Stimulated activated CD8-positive, alpha-beta memory T cell treated with anti-CD3 and anti-CD28 coated beads, Interleukin-7, amount 100 ng/mL, for 24 hours (primary cell): ENCODE measurements around the gene ANKRD34C.

ENCODE experiments used
- DNase-seq: peaks from one replicate; pipeline ENCODE4 v3.0.0-alpha.2; 2020; ENCODE audit warnings: low read depth

Gene ANKRD34C

GRCh38 chr15:79282371-79283251, at the start of gene ANKRD34C:
Gene ANKRD34C (plus strand): TSS chr15:79282722. CDS start chr15:79293285, 10,563 bp downstream.
- no peak for DNase-seq

- DNase-seq: no peak
Measured at GRCh38 chr15:79233236-79233635, 49.3 kb upstream of the ANKRD34C start.

GRCh38 chr15:79240036-79240435, 42.5 kb upstream of the ANKRD34C start:
- no peak for DNase-seq

- no peak for DNase-seq
Measured at GRCh38 chr15:79243723-79244122, 38.8 kb upstream of the ANKRD34C start.

GRCh38 chr15:79244876-79245275, 37.6 kb upstream of the ANKRD34C start:
- no peak for DNase-seq

GRCh38 chr15:79248183-79248582, 34.3 kb upstream of the ANKRD34C start:
- DNase-seq: no peak

GRCh38 chr15:79257454-79257853, 25.1 kb upstream of the ANKRD34C start:
- no peak for DNase-seq

- no peak for DNase-seq
Measured at GRCh38 chr15:79261836-79262235, 20.7 kb upstream of the ANKRD34C start.

GRCh38 chr15:79265167-79265566, 17.4 kb upstream of the ANKRD34C start:
- no peak for DNase-seq

GRCh38 chr15:79265987-79266579, 16.4 kb upstream of the ANKRD34C start:
- no peak for DNase-seq

GRCh38 chr15:79283252-79284048, 928 bp downstream of the ANKRD34C start:
- DNase-seq: peak; percentile 4

GRCh38 chr15:79290642-79291275, 8.2 kb downstream of the ANKRD34C start:
- no peak for DNase-seq

- DNase-seq: no peak
Measured at GRCh38 chr15:79292011-79292410, 9.5 kb downstream of the ANKRD34C start.

GRCh38 chr15:79294075-79294474, 11.6 kb downstream of the ANKRD34C start:
- no peak for DNase-seq

- no peak for DNase-seq
Measured at GRCh38 chr15:79296583-79296982, 14.1 kb downstream of the ANKRD34C start.

GRCh38 chr15:79299126-79299840, 16.8 kb downstream of the ANKRD34C start:
- no peak for DNase-seq

GRCh38 chr15:79299841-79300235, 17.3 kb downstream of the ANKRD34C start:
- no peak for DNase-seq

- no peak for DNase-seq
Measured at GRCh38 chr15:79307251-79307650, 24.7 kb downstream of the ANKRD34C start.

- DNase-seq: no peak
Measured at GRCh38 chr15:79308874-79309273, 26.4 kb downstream of the ANKRD34C start.

- no peak for DNase-seq
Measured at GRCh38 chr15:79310612-79310984, 28.1 kb downstream of the ANKRD34C start.
